Psoas muscle (tissue), 8 donors: Measurements from ENCODE around the gene SEMA3G. TPM values are rescaled to one million over a fixed set of nuclear protein-coding genes. Genes with fewer than 3 reads are reported as not detected.

Source experiments
- ATAC-seq, 4 donors: fragments of 200-7000 bp; cut with Tn5 transposase; one replicate each; pipeline ENCODE4 v1.9.1; 2020; ENCODE audit warnings: moderate library complexity in 3 of 4, mild to moderate bottlenecking in 2 of 4
- DNase-seq, 2 donors: peaks; one replicate each; pipeline ENCODE4 v3.0.0-alpha.2; 2020
- H3K27ac ChIP-seq: fragments of 200-600 bp; one replicate; pipeline ENCODE4 v1.8.0; 2022
- H3K27me3 ChIP-seq, 3 donors: fragments of 200-600 bp in 1 of 3; one replicate each; pipeline versions ENCODE4 v1.6.1 to v1.8.0; 2013 to 2022; ENCODE audit warnings: low read length in 2 of 3, mild to moderate bottlenecking in 2 of 3, moderate library complexity in 1 of 3; ENCODE audit not compliant: insufficient read depth in 3 of 3
- H3K36me3 ChIP-seq, 2 donors: fragments of 200-600 bp in 1 of 2; one replicate each; pipeline versions ENCODE4 v1.6.1 to v1.8.0; 2013 to 2022; ENCODE audit warnings: low read depth in 1 of 2, mild to moderate bottlenecking in 1 of 2, moderate library complexity in 1 of 2; ENCODE audit not compliant: insufficient read depth in 1 of 2
- H3K4me1 ChIP-seq: fragments of 200-600 bp; one replicate; pipeline ENCODE4 v1.8.0; 2022
- H3K4me3 ChIP-seq: fragments of 200-600 bp; one replicate; pipeline ENCODE4 v1.8.0; 2022; ENCODE audit warnings: mild to moderate bottlenecking
- H3K9me3 ChIP-seq: fragments of 200-600 bp; one replicate; pipeline ENCODE4 v1.8.0; 2022
- WGBS, 3 donors: extraction: QIAGEN DNeasy Blood & Tissue Kit; methylation state at CpG; one replicate each; pipeline versions ENCODE4 v1.1.6 to v1.1.7; 2013; 5-methylcytosine and 5-hydroxymethylcytosine counted together
- intact Hi-C, 2 donors: fragments of 100-400 bp; cut with DNase I; formaldehyde crosslinking; loops; one replicate each; pipeline versions ENCODE4 v1.11.0 to v1.14.2; 2022
- polyA plus RNA-seq, 3 donors: library from polyadenylated mRNA; stranded (reverse); fragments of 200-250 nt; gene quantifications; one replicate each; pipeline ENCODE4 v1.2.3, GENCODE V29; 2013
- total RNA-seq, 4 donors: library from RNA; stranded (reverse); fragmentation: NEBNext Ultra II Directional in 2 of 4; extraction: Animal tissue kit (Norgen Biotek cat#: 25700) in 2 of 4; gene quantifications; one replicate each; pipeline versions ENCODE4 v1.2.1 to v1.2.4, GENCODE V29; 2021 to 2023
- TF ChIP-seq, protein P1 (sequence below): fragments of 200-600 bp; IDR thresholded peaks from one replicate; pipeline ENCODE4 v1.8.0; 2022; ENCODE audit warnings: antibody characterized with exemption
- donor health status: healthy with polysubstance abuse.
- donor health status: DM: no; HTN: no; CAD: no; lungs with moderate emphysema.
- donor health status: Bipolar disorder and iron deficiency.
- donor health status: healthy.
- donor health status: DM: yes; HTN: yes; CAD: no.
- donor health status: DM: no; HTN: no; CAD: no.
- donor health status: DM: no; HTN: no; CAD: no.
- donor health status: DM: yes; HTN: yes; CAD: no.

SEMA3G gene
- total and polyA plus RNA-seq, 7 donors = 6.0 to 13.8 (median 6.5) TPM

DNA sequence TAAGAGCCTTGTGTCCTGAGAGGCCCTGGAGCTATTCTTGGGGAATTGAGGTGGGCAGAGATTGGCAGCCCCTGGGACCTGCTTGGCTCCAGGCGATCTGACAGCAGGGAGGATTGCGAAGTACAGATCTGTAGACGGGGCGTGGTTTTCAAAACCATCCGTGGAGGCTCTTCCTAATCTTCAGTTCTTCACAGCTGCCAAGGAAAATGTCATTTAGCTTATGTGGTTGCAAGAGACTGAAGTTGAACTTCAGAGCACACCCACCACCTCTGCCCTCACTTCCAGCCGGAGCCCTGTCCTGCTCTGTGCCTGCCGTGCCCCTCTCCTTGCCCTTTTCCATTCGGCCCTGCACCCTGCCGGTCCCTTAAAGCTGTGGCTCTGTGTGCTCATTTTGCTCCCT lies 23.4 kb upstream of the SEMA3G start:
- no peaks in the 10 kb centered on the region for H3K9me3 ChIP-seq
- no peak overlapping the region for H3K4me3 ChIP-seq
- WGBS, 3 donors = 27 to 53% (median 29%) methylated on average over 9 of the region's 9 CpGs
- TF ChIP-seq, protein P1, sequence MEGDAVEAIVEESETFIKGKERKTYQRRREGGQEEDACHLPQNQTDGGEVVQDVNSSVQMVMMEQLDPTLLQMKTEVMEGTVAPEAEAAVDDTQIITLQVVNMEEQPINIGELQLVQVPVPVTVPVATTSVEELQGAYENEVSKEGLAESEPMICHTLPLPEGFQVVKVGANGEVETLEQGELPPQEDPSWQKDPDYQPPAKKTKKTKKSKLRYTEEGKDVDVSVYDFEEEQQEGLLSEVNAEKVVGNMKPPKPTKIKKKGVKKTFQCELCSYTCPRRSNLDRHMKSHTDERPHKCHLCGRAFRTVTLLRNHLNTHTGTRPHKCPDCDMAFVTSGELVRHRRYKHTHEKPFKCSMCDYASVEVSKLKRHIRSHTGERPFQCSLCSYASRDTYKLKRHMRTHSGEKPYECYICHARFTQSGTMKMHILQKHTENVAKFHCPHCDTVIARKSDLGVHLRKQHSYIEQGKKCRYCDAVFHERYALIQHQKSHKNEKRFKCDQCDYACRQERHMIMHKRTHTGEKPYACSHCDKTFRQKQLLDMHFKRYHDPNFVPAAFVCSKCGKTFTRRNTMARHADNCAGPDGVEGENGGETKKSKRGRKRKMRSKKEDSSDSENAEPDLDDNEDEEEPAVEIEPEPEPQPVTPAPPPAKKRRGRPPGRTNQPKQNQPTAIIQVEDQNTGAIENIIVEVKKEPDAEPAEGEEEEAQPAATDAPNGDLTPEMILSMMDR = no peak
- H3K4me1 ChIP-seq = peaks cover 39% of the 10 kb centered on the region
- ATAC-seq = peak; percentile 27 to 71 (median 44)
- H3K27me3 ChIP-seq = no peaks in the 10 kb centered on the region
- H3K36me3 ChIP-seq = peaks cover 0 to 55% of the 10 kb centered on the region in 2 donors
- peak in 1 of 2 donors; percentile 54 for DNase-seq
- intact Hi-C loops = no loop called here
- peak overlapping the region; percentile 51 for H3K27ac ChIP-seq

DNA sequence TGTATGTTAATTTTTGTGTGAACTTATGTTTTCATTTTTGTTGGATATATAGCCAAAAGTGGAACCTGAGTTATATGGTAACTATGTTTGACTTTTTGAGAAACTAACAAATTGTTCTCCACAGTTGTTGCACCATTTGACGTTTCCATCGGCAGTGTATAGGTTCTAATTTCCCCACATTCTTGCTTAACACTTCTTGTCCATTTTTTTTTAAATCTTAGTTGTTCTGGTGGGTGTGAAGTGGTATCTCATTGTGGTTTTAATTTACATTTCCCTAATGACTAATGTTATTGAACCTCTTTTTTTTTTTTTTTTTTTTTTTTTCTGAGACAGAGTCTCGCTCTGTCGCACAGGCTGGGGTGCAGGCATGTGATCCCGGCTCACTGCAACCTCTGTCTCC lies 18.5 kb upstream of the SEMA3G start:
- Histone ChIP-seq H3K9me3 (no peaks in the 10 kb centered on the region), H3K27ac (no peak overlapping the region), H3K4me1 (peaks cover 11% of the 10 kb centered on the region), H3K36me3 (peaks cover 6 to 75% of the 10 kb centered on the region in 2 donors), H3K4me3 (no peak overlapping the region), H3K27me3 (no peaks in the 10 kb centered on the region)
- DNase-seq (no peak), ATAC-seq (no peak)
- 83 to 91% (median 91%) methylated on average over 5 of the region's 5 CpGs for WGBS, 3 donors
- TF ChIP-seq, protein P1 = no peak
- intact Hi-C loops = no loop called here

DNA sequence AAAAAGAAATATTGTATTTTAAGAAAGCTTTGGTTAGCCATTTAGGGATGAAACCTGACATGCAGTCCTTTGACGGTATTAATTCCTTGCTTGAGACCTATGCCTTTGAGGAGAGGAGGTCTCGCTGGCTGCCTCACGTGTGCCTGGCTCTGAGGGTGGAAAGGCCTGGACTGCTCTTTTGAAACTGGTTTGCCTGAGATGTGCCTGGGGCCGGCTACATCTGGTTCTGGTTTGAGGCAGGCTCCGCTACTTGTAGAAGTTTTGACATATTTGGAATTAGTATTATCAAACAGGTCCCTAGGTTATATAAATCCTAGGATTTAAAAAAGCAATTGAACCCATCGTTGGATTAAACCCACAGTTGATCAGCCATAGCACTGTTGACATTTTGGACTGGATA lies 17.0 kb upstream of the SEMA3G start:
- ATAC-seq (no peak), DNase-seq (no peak)
- 78 to 85% (median 83%) methylated on average over 6 of the region's 6 CpGs for WGBS, 3 donors
- no peak overlapping the region for H3K4me3 ChIP-seq
- peaks cover 8% of the 10 kb centered on the region for H3K4me1 ChIP-seq
- H3K36me3 ChIP-seq = peaks cover 11 to 81% of the 10 kb centered on the region in 2 donors
- no peaks in the 10 kb centered on the region for H3K9me3 ChIP-seq
- H3K27me3 ChIP-seq = no peaks in the 10 kb centered on the region
- no peak overlapping the region for H3K27ac ChIP-seq
- intact Hi-C loops = no loop called here
- TF ChIP-seq, protein P1 = no peak

DNA sequence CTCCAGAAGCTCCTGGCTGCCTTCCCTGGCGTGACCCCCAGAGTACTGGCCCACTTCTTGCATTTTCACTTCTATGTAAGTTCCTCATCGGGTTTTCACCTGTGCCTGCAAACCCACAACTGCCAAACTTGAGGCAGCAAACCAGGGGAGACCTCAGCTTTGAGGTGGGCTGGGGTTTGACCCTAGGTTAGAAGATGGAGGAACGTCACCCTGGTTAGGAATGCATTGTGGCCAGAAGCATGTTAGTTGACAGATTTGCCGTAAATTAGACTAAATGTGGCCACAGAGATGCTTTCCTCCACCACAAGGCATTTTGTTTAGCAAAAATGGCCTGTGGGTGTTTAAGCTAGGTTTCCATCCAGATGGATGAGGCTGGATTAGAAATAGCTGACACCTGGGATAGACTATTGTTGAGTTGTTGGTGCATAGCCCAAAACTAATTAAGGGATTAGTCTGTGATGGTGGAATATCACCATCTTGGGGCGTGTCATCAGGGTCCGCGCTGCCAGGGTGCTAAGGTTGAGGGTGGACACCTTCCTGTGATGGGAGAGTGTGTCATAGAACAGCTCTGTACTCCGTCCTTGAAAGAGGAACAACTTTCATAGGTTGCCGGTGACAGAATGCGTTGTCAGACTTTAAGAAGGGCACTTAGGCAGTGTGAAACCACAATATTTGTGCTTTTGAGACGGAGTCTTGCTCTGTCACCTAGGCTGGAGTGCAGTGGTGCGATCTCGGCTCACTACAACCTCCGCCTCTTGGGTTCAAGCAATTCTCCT lies 14.1 kb upstream of the SEMA3G start:
- intact Hi-C loops = loop anchor here in 1 of 2 donors (5.0 kb wide), 1 partner anchor 228 kb away; the partner anchor contains the start of genes GNL3 and PBRM1
- peaks cover 24% of the 10 kb centered on the region for H3K4me1 ChIP-seq
- ATAC-seq (no peak), DNase-seq (no peak)
- no peaks in the 10 kb centered on the region for H3K27me3 ChIP-seq
- H3K9me3 ChIP-seq = no peaks in the 10 kb centered on the region
- H3K4me3 ChIP-seq = no peak overlapping the region
- H3K36me3 ChIP-seq = peaks cover 11 to 64% of the 10 kb centered on the region in 2 donors
- 94 to 95% (median 95%) methylated on average over 14 of the region's 14 CpGs for WGBS, 3 donors
- TF ChIP-seq, protein P1 = no peak
- no peak overlapping the region for H3K27ac ChIP-seq
